Lower lobe of right lung (tissue), 2 donors: ENCODE data around the gene TNF. TPM values are rescaled to one million over a fixed set of nuclear protein-coding genes. Genes with fewer than 3 reads are reported as not detected.

Experiments used
- ATAC-seq, 2 donors: fragments of 200-7000 bp; cut with Tn5 transposase; one replicate each; pipeline ENCODE4 v1.9.1; 2020 to 2022; ENCODE audit warnings: mild to moderate bottlenecking in 2 of 2, moderate library complexity in 2 of 2
- DNase-seq: peaks from one replicate; pipeline ENCODE4 v3.0.0-alpha.2; 2020
- H3K27ac ChIP-seq: fragments of 200-600 bp; one replicate; pipeline ENCODE4 v1.8.0; 2022
- H3K27me3 ChIP-seq: fragments of 200-600 bp; one replicate; pipeline ENCODE4 v1.8.0; 2022; ENCODE audit warnings: low read depth
- H3K36me3 ChIP-seq: fragments of 200-600 bp; one replicate; pipeline ENCODE4 v1.8.0; 2022; ENCODE audit warnings: mild to moderate bottlenecking
- H3K4me1 ChIP-seq: fragments of 200-600 bp; one replicate; pipeline ENCODE4 v1.8.0; 2022
- H3K4me3 ChIP-seq: fragments of 200-600 bp; one replicate; pipeline ENCODE4 v1.8.0; 2022; ENCODE audit warnings: mild to moderate bottlenecking
- H3K9me3 ChIP-seq: fragments of 200-600 bp; one replicate; pipeline ENCODE4 v1.8.0; 2022
- CTCF ChIP-seq: fragments of 200-600 bp; IDR thresholded peaks from one replicate; pipeline ENCODE4 v1.8.0; 2022; ENCODE audit warnings: antibody characterized with exemption, mild to moderate bottlenecking
- intact Hi-C: fragments of 100-400 bp; cut with DNase I; formaldehyde crosslinking; loops from one replicate; pipeline ENCODE4 v1.11.0; 2022
- total RNA-seq: library from RNA; stranded (reverse); fragmentation: NEBNext Ultra II Directional; extraction: Animal tissue kit (Norgen Biotek cat#: 25700); gene quantifications from one replicate; pipeline ENCODE4 v1.2.1, GENCODE V29; 2021
- donor health status: DM: no; HTN: yes; CAD: no; lungs with severe emphysema.

TNF gene
- total RNA-seq, 1 donor from 2014 or later, result 4.5 TPM

GRCh38 chr6:31534011-31534410 lies 41.4 kb upstream of the TNF start:
- no peak for TF ChIP-seq CTCF
- no peaks in the 10 kb centered on the region for H3K9me3 ChIP-seq
- intact Hi-C loops, result no loop called here
- no peaks in the 10 kb centered on the region for H3K27me3 ChIP-seq
- ATAC-seq (no peak), DNase-seq (no peak)
- peaks cover 8% of the 10 kb centered on the region for H3K4me1 ChIP-seq
- H3K36me3 ChIP-seq, result peaks cover 97% of the 10 kb centered on the region
- H3K4me3 ChIP-seq, result no peak overlapping the region
- no peak overlapping the region for H3K27ac ChIP-seq

GRCh38 chr6:31534521-31535040 lies 40.8 kb upstream of the TNF start:
- intact Hi-C loops, result no loop called here

GRCh38 chr6:31535538-31536324 lies 39.6 kb upstream of the TNF start:
- no peak for DNase-seq
- Histone ChIP-seq H3K27me3 (no peaks in the 10 kb centered on the region), H3K9me3 (no peaks in the 10 kb centered on the region), H3K4me1 (peaks cover 25% of the 10 kb centered on the region), H3K27ac (no peak overlapping the region), H3K36me3 (peaks cover 97% of the 10 kb centered on the region), H3K4me3 (no peak overlapping the region)
- intact Hi-C loops, result no loop called here
- ATAC-seq, result no peak
- TF ChIP-seq CTCF, result no peak

More at GRCh38 chr6:31534521-31535040, 40.8 kb upstream of the TNF start:
- Histone ChIP-seq H3K27ac (no peak overlapping the region), H3K9me3 (no peaks in the 10 kb centered on the region), H3K36me3 (peaks cover 100% of the 10 kb centered on the region), H3K4me1 (peaks cover 13% of the 10 kb centered on the region), H3K4me3 (no peak overlapping the region), H3K27me3 (no peaks in the 10 kb centered on the region)
- no peak for TF ChIP-seq CTCF
- no peak for DNase-seq
- no peak for ATAC-seq

- Histone ChIP-seq H3K27ac (no peak overlapping the region), H3K9me3 (no peaks in the 10 kb centered on the region), H3K36me3 (peaks cover 65% of the 10 kb centered on the region), H3K27me3 (no peaks in the 10 kb centered on the region), H3K4me1 (peaks cover 33% of the 10 kb centered on the region), H3K4me3 (no peak overlapping the region)
- ATAC-seq, result no peak
- intact Hi-C loops, result no loop called here
- no peak for TF ChIP-seq CTCF
- DNase-seq, result no peak
Measured at GRCh38 chr6:31538805-31539400, 36.5 kb upstream of the TNF start.

- H3K9me3 ChIP-seq, result no peaks in the 10 kb centered on the region
- H3K36me3 ChIP-seq, result peaks cover 48% of the 10 kb centered on the region
- ATAC-seq (no peak), DNase-seq (no peak)
- TF ChIP-seq CTCF, result no peak
- no peaks in the 10 kb centered on the region for H3K27me3 ChIP-seq
- H3K4me1 ChIP-seq, result peaks cover 33% of the 10 kb centered on the region
- H3K4me3 ChIP-seq, result peak overlapping the region; percentile 85
- intact Hi-C loops, result loop anchor here (10.0 kb wide), 1 partner anchor 54 kb away; the partner anchor contains the start of gene NCR3
- H3K27ac ChIP-seq, result peak overlapping the region; percentile 90
Measured at GRCh38 chr6:31540640-31541039, 34.7 kb upstream of the TNF start.
